Panc1 (cell line): ENCODE results near the gene COL26A1. TPM values are rescaled to one million over a fixed set of nuclear protein-coding genes. Genes with fewer than 3 reads are reported as not detected.

ENCODE experiments used
- ATAC-seq: fragments of 200-7000 bp; cut with Tn5 transposase; 2 replicates; pipeline ENCODE4 v1.9.1; 2020; ENCODE audit warnings: mild to moderate bottlenecking, moderate library complexity
- BruUV-seq: library from RNA; stranded (reverse); fragments of 400-500 nt; replicated peaks from 2 replicates; lab custom pipeline; 2021; lab: Mats Ljungman, UMichigan
- CTCF ChIA-PET: fragments of 300-600 bp; sonication (Branson Sonifier 250); formaldehyde crosslinking; loops from one replicate; lab custom pipeline; 2022; ENCODE audit warnings: antibody characterized with exemption; lab: Charles Lee
- POLR2A ChIA-PET: fragments of 300-600 bp; sonication (Branson Sonifier 250); formaldehyde crosslinking; loops from one replicate; lab custom pipeline; 2022; ENCODE audit warnings: antibody characterized with exemption; lab: Charles Lee
- DNase-seq: peaks from one replicate; pipeline ENCODE4 v3.0.0-alpha.2; 2010; ENCODE audit warnings: low read depth, low spot score
- H3K27ac ChIP-seq: 2 replicates; pipeline ENCODE4 v1.5.1; 2011; ENCODE audit warnings: mild to moderate bottlenecking, low read length, inconsistent platforms
- H3K27me3 ChIP-seq: fragments of 200-500 bp; sonication (Bioruptor generic); 2 replicates; pipeline ENCODE4 v1.6.0; 2014; ENCODE audit warnings: low read length, inconsistent platforms; ENCODE audit not compliant: control insufficient read depth, insufficient read depth
- H3K36me3 ChIP-seq: fragments of 200-500 bp; sonication (Bioruptor generic); 2 replicates; pipeline ENCODE4 v1.5.1; 2014; ENCODE audit warnings: inconsistent platforms, mild to moderate bottlenecking, low read length, moderate library complexity; ENCODE audit not compliant: control insufficient read depth, insufficient read depth
- H3K4me1 ChIP-seq: 2 replicates; pipeline ENCODE4 v1.5.1; 2011; ENCODE audit warnings: inconsistent platforms, mild to moderate bottlenecking, low read length, moderate library complexity; ENCODE audit not compliant: control insufficient read depth, insufficient read depth
- H3K4me3 ChIP-seq, 2 experiments: 2 replicates each; pipeline ENCODE4 v1.5.1; 2011 to 2012; ENCODE audit warnings: low read depth in 2 of 2, low read length in 2 of 2, mild to moderate bottlenecking in 2 of 2, inconsistent platforms in 1 of 2, moderate library complexity in 1 of 2
- H3K9me3 ChIP-seq: fragments of 200-500 bp; sonication (Bioruptor generic); 2 replicates; pipeline ENCODE4 v1.5.1; 2014; ENCODE audit warnings: low read depth, mild to moderate bottlenecking, inconsistent platforms, low read length, moderate library complexity; ENCODE audit not compliant: control insufficient read depth, insufficient read depth
- CTCF ChIP-seq: fragments of 450-650 bp; IDR thresholded peaks from 2 replicates; pipeline ENCODE4 v1.5.1; 2017; ENCODE audit warnings: mild to moderate bottlenecking
- POLR2AphosphoS5 ChIP-seq: IDR thresholded peaks from 2 replicates; pipeline ENCODE4 v1.6.1; 2012; ENCODE audit warnings: mild to moderate bottlenecking, low read depth, low read length, moderate library complexity
- REST ChIP-seq, 2 experiments: IDR thresholded peaks; 2 replicates each; pipeline ENCODE4 v1.6.1; 2011 to 2012; ENCODE audit warnings: low read depth in 2 of 2, control low read depth in 1 of 2, low read length in 1 of 2, mild to moderate bottlenecking in 1 of 2, moderate library complexity in 1 of 2; ENCODE audit not compliant: insufficient read depth in 1 of 2
- SIN3A ChIP-seq: IDR thresholded peaks from 2 replicates; pipeline ENCODE4 v1.6.1; 2012; ENCODE audit warnings: low read depth, mild to moderate bottlenecking, low read length, moderate library complexity, borderline replicate concordance; ENCODE audit not compliant: insufficient read depth
- TCF7L2 ChIP-seq: IDR thresholded peaks from 2 replicates; pipeline ENCODE4 v1.6.1; 2011; ENCODE audit warnings: mild to moderate bottlenecking, low read depth, low read length, inconsistent platforms
- in situ Hi-C: cut with HindIII; loops from 2 replicates; pipeline ENCODE4 v1.10.0; 2016; ENCODE audit warnings: low sequenced_read_pairs, low pct_unique_long_range_greater_than_20kb
- intact Hi-C: fragments of 100-400 bp; cut with micrococcal nuclease; formaldehyde crosslinking; loops from one replicate; pipeline ENCODE4 v1.10.0; 2022; ENCODE audit not compliant: unreplicated experiment
- total RNA-seq: library from RNA; stranded (reverse); gene quantifications from one replicate; pipeline ENCODE4 v1.2.1, GENCODE V29; 2021; ENCODE audit not compliant: unreplicated experiment

The COL26A1 gene
- total RNA-seq, 1 experiment from 2014 or later: 25.8 TPM

GRCh38 chr7:101598986-101599771 lies 236.5 kb downstream of the COL26A1 start:
- DNase-seq (no peak), ATAC-seq (no peak)
- H3K4me3 ChIP-seq: no peak overlapping the region
- peaks cover 8% of the 10 kb centered on the region; the same call in 1 of the 2 replicates for H3K4me1 ChIP-seq
- CTCF ChIA-PET: no interaction called here
- H3K9me3 ChIP-seq: no peaks in the 10 kb centered on the region
- intact Hi-C loops (no loop called here), in situ Hi-C loops (no loop called here)
- BruUV-seq: no TSS peak
- no peak overlapping the region for H3K27ac ChIP-seq
- TF ChIP-seq SIN3A: no peak
- no peak for TF ChIP-seq TCF7L2
- TF ChIP-seq REST (IDR thresholded peaks at IDR 0.05; ENCODE audit: insufficient read depth in 1 of 2, low read depth in 2 of 2, low read length in 1 of 2): no peak
- no peak for TF ChIP-seq CTCF
- no peak for TF ChIP-seq POLR2AphosphoS5
- no peaks in the 10 kb centered on the region for H3K36me3 ChIP-seq
- POLR2A ChIA-PET: no interaction called here
- no peaks in the 10 kb centered on the region for H3K27me3 ChIP-seq

- TF ChIP-seq POLR2AphosphoS5 (no peak), TCF7L2 (no peak), CTCF (no peak), SIN3A (no peak), REST (IDR thresholded peaks at IDR 0.05; ENCODE audit: insufficient read depth in 1 of 2, low read depth in 2 of 2, low read length in 1 of 2) (no peak)
- no TSS peak for BruUV-seq
- no peak overlapping the region for H3K4me3 ChIP-seq
- POLR2A ChIA-PET: no interaction called here
- ATAC-seq (no peak), DNase-seq (no peak)
- in situ Hi-C loops: no loop called here
- CTCF ChIA-PET: no interaction called here
- intact Hi-C loops: loop anchor here (5.0 to 10.0 kb wide), 2 partner anchors 85 to 218 kb away; partner anchors contain the start of gene CUX1
- H3K36me3 ChIP-seq: no peaks in the 10 kb centered on the region
- H3K4me1 ChIP-seq: peaks cover 8% of the 10 kb centered on the region; the same call in 1 of the 2 replicates
- no peaks in the 10 kb centered on the region for H3K9me3 ChIP-seq
- H3K27ac ChIP-seq: no peak overlapping the region
- no peaks in the 10 kb centered on the region for H3K27me3 ChIP-seq
These were observed 237.1 kb downstream of the COL26A1 start for GRCh38 chr7:101599787-101600186.
